ENCODE data around the gene KCTD7. TPM values are rescaled to one million over a fixed set of nuclear protein-coding genes. Genes with fewer than 3 reads are reported as not detected.
"Not testable (repeated sequence)": the region's sequence is repeated elsewhere in the genome, so short reads cannot be mapped to it uniquely, and the experiment has no call there.

KCTD7 gene
- total RNA-seq, 1 experiment from 2014 or later, result 28.0 TPM

DNA sequence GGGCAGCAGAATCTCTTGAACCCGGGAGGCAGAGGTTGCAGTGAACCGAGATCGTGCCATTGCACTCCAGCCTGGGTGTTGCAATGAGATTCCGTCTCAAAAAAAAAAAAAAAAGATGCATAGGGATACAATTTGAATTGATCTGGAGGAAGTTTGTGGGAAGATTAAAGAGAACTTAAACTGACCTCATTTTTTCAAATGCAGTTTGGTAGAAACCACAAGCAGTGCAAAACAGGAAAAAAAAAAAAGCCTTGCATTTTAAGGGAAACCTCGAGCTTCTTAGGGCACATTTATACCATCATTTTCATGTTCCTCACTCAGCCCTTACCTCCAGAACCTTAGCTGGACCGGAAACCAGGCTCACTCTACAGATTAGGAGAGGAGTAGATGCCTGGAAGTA lies 2.8 kb downstream of the KCTD7 start:
- Histone ChIP-seq H3K36me3 (ENCODE audit: control insufficient read depth, insufficient read depth, low read length) (no peaks in the 10 kb centered on the region), H3K4me1 (ENCODE audit: control insufficient read depth, insufficient read depth, low read length) (peaks cover 4% of the 10 kb centered on the region; the same call in 1 of the 2 replicates), H3K9me3 (ENCODE audit: control insufficient read depth, insufficient read depth, low read depth, low read length) (no peaks in the 10 kb centered on the region), H3K4me3 (ENCODE audit: low read depth in 2 of 2, low read length in 2 of 2) (no peak overlapping the region), H3K27ac (ENCODE audit: low read length) (no peak overlapping the region), H3K27me3 (ENCODE audit: control insufficient read depth, insufficient read depth, low read length) (no peaks in the 10 kb centered on the region)
- ChIA-PET POLR2A (interaction anchor here (0.6 kb wide), 1 partner anchor 44 kb away, joined by 3 read pairs; no protein-coding TSS in a partner anchor), CTCF (interaction anchor here (0.6 kb wide), 1 partner anchor 106 kb away, joined by 4 read pairs; no protein-coding TSS in a partner anchor)
- in situ Hi-C loops (cut with HindIII; ENCODE audit: low pct_unique_long_range_greater_than_20kb, low sequenced_read_pairs), result no loop called here
- ATAC-seq, result no peak
- BruUV-seq (replicated peaks), result no TSS peak
- no peak for DNase-seq (ENCODE audit: low read depth, low spot score)
- intact Hi-C loops (cut with micrococcal nuclease; ENCODE audit: unreplicated experiment), result no loop called here
- TF ChIP-seq TCF7L2 (IDR thresholded peaks at IDR 0.05; ENCODE audit: low read depth, low read length), result no peak
- TF ChIP-seq, protein P1, sequence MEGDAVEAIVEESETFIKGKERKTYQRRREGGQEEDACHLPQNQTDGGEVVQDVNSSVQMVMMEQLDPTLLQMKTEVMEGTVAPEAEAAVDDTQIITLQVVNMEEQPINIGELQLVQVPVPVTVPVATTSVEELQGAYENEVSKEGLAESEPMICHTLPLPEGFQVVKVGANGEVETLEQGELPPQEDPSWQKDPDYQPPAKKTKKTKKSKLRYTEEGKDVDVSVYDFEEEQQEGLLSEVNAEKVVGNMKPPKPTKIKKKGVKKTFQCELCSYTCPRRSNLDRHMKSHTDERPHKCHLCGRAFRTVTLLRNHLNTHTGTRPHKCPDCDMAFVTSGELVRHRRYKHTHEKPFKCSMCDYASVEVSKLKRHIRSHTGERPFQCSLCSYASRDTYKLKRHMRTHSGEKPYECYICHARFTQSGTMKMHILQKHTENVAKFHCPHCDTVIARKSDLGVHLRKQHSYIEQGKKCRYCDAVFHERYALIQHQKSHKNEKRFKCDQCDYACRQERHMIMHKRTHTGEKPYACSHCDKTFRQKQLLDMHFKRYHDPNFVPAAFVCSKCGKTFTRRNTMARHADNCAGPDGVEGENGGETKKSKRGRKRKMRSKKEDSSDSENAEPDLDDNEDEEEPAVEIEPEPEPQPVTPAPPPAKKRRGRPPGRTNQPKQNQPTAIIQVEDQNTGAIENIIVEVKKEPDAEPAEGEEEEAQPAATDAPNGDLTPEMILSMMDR (IDR thresholded peaks at IDR 0.05), result no peak
- no peak for TF ChIP-seq POLR2AphosphoS5 (IDR thresholded peaks at IDR 0.05; ENCODE audit: low read depth, low read length)
- TF ChIP-seq SIN3A (IDR thresholded peaks at IDR 0.05; ENCODE audit: borderline replicate concordance, insufficient read depth, low read depth, low read length), result no peak
- TF ChIP-seq, protein P2, sequence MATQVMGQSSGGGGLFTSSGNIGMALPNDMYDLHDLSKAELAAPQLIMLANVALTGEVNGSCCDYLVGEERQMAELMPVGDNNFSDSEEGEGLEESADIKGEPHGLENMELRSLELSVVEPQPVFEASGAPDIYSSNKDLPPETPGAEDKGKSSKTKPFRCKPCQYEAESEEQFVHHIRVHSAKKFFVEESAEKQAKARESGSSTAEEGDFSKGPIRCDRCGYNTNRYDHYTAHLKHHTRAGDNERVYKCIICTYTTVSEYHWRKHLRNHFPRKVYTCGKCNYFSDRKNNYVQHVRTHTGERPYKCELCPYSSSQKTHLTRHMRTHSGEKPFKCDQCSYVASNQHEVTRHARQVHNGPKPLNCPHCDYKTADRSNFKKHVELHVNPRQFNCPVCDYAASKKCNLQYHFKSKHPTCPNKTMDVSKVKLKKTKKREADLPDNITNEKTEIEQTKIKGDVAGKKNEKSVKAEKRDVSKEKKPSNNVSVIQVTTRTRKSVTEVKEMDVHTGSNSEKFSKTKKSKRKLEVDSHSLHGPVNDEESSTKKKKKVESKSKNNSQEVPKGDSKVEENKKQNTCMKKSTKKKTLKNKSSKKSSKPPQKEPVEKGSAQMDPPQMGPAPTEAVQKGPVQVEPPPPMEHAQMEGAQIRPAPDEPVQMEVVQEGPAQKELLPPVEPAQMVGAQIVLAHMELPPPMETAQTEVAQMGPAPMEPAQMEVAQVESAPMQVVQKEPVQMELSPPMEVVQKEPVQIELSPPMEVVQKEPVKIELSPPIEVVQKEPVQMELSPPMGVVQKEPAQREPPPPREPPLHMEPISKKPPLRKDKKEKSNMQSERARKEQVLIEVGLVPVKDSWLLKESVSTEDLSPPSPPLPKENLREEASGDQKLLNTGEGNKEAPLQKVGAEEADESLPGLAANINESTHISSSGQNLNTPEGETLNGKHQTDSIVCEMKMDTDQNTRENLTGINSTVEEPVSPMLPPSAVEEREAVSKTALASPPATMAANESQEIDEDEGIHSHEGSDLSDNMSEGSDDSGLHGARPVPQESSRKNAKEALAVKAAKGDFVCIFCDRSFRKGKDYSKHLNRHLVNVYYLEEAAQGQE (IDR thresholded peaks at IDR 0.05; ENCODE audit: insufficient read depth in 1 of 2, low read depth in 2 of 2, low read length in 1 of 2), result no peak

DNA sequence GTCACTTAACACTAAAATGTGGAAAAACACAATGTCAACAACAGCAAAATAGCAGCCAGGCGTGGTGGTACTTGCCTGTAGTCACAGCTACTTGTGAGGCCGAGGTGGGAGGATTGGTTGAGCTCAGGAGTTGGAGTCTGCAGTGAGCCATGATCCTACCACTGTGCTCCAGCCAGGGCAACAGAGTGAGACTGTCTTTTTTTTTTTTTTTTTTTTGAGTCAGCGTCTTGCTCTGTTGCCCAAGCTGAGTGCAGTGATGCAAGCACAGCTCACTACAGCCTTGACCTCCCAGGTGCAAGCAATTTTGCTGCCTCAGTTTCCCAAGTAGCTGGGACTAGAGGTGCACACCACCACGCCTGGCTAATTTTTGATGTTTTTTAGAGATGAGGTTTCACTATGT lies 6.1 kb downstream of the KCTD7 start:
- no peaks in the 10 kb centered on the region; the same call in 1 of the 2 replicates for H3K4me1 ChIP-seq (ENCODE audit: control insufficient read depth, insufficient read depth, low read length)
- H3K9me3 ChIP-seq (ENCODE audit: control insufficient read depth, insufficient read depth, low read depth, low read length), result no peaks in the 10 kb centered on the region
- no peak overlapping the region for H3K4me3 ChIP-seq (ENCODE audit: low read depth in 2 of 2, low read length in 2 of 2)
- ChIA-PET CTCF (no interaction called here), POLR2A (no interaction called here)
- BruUV-seq (replicated peaks), result no TSS peak
- intact Hi-C loops (cut with micrococcal nuclease; ENCODE audit: unreplicated experiment) (no loop called here), in situ Hi-C loops (cut with HindIII; ENCODE audit: low pct_unique_long_range_greater_than_20kb, low sequenced_read_pairs) (no loop called here)
- H3K27me3 ChIP-seq (ENCODE audit: control insufficient read depth, insufficient read depth, low read length), result no peaks in the 10 kb centered on the region
- no peak overlapping the region for H3K27ac ChIP-seq (ENCODE audit: low read length)
- no peak for TF ChIP-seq POLR2AphosphoS5 (IDR thresholded peaks at IDR 0.05; ENCODE audit: low read depth, low read length)
- TF ChIP-seq, protein P2 (IDR thresholded peaks at IDR 0.05; ENCODE audit: insufficient read depth in 1 of 2, low read depth in 2 of 2, low read length in 1 of 2), result no peak
- TF ChIP-seq TCF7L2 (IDR thresholded peaks at IDR 0.05; ENCODE audit: low read depth, low read length), result no peak
- no peak for TF ChIP-seq SIN3A (IDR thresholded peaks at IDR 0.05; ENCODE audit: borderline replicate concordance, insufficient read depth, low read depth, low read length)
- TF ChIP-seq, protein P1 (IDR thresholded peaks at IDR 0.05), result no peak
- DNase-seq (ENCODE audit: low read depth, low spot score) (no peak), ATAC-seq (no peak)
- peaks cover 17% of the 10 kb centered on the region; the same call in 1 of the 2 replicates for H3K36me3 ChIP-seq (ENCODE audit: control insufficient read depth, insufficient read depth, low read length)

DNA sequence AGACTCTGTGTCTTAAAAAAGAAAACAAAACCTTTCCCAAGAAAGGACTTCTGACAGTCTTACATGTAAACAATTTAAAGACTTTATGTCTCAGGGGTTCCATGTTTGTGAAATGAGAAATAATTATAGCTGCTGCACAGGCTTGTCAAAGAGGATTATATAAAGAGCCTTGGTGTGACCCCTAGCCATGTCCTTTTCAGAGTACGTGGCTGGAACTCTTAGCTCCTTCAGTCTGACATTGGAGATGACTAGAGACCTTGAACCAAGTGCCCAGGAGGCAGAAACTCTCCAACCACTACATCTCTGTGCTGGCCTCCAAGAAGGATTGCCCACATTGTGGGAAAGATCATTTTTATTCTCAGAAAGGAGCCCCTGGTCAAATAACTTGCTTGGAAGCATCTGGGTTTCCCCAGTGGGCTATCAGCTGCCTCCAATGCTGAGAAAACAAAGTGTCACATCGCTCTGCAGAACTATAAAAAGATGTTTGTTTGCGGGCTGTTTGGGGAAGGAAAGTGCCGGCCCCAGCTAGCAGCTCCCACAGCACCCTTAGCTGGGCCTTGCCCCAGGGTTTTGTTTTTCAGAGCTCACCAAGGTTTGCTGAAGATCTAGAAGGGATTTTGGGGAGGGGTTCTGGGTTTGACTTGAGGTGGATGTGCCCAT lies 6.8 kb downstream of the KCTD7 start:
- H3K4me1 ChIP-seq (ENCODE audit: control insufficient read depth, insufficient read depth, low read length); H3K9me3 ChIP-seq (ENCODE audit: control insufficient read depth, insufficient read depth, low read depth, low read length); intact Hi-C loops (cut with micrococcal nuclease; ENCODE audit: unreplicated experiment); H3K27ac ChIP-seq (ENCODE audit: low read length); in situ Hi-C loops (cut with HindIII; ENCODE audit: low pct_unique_long_range_greater_than_20kb, low sequenced_read_pairs); H3K4me3 ChIP-seq (ENCODE audit: low read depth in 2 of 2, low read length in 2 of 2); H3K27me3 ChIP-seq (ENCODE audit: control insufficient read depth, insufficient read depth, low read length); POLR2A ChIA-PET; DNase-seq (ENCODE audit: low read depth, low spot score); CTCF ChIA-PET; BruUV-seq (replicated peaks): not testable (repeated sequence)
- ATAC-seq, result peak; percentile 43; the same call in 1 of the 2 replicates
- H3K36me3 ChIP-seq (ENCODE audit: control insufficient read depth, insufficient read depth, low read length), result peaks cover 23% of the 10 kb centered on the region

All from Panc1 (cell line).